Esophagus muscularis mucosa (tissue), 4 donors: ENCODE measurements around the gene IGDCC3.

Experiments used
- EP300 ChIP-seq: sonication (generic); formaldehyde crosslinking; IDR thresholded peaks from one replicate; pipeline ENCODE4 v1.6.1; 2017; ENCODE audit warnings: antibody characterized with exemption
- POLR2A ChIP-seq: fragments of 450-650 bp; IDR thresholded peaks from one replicate; pipeline ENCODE4 v1.6.1; 2017; ENCODE audit warnings: antibody characterized with exemption, moderate library complexity, mild to moderate bottlenecking, low read depth
- POLR2AphosphoS5 ChIP-seq, 2 donors: sonication (generic); formaldehyde crosslinking; IDR thresholded peaks; one replicate each; pipeline ENCODE4 v1.6.1; 2017; ENCODE audit warnings: antibody characterized with exemption in 2 of 2
- TF ChIP-seq, protein P1 (sequence below), 3 experiments: fragments of 200-600 bp in 2 of 3; fragments of 450-650 bp in 1 of 3; sonication (generic) in 2 of 3; IDR thresholded peaks; one replicate each; pipeline ENCODE4 v1.5.1; 2017 to 2019; ENCODE audit warnings: antibody characterized with exemption in 3 of 3, mild to moderate bottlenecking in 2 of 3, moderate library complexity in 1 of 3

DNA sequence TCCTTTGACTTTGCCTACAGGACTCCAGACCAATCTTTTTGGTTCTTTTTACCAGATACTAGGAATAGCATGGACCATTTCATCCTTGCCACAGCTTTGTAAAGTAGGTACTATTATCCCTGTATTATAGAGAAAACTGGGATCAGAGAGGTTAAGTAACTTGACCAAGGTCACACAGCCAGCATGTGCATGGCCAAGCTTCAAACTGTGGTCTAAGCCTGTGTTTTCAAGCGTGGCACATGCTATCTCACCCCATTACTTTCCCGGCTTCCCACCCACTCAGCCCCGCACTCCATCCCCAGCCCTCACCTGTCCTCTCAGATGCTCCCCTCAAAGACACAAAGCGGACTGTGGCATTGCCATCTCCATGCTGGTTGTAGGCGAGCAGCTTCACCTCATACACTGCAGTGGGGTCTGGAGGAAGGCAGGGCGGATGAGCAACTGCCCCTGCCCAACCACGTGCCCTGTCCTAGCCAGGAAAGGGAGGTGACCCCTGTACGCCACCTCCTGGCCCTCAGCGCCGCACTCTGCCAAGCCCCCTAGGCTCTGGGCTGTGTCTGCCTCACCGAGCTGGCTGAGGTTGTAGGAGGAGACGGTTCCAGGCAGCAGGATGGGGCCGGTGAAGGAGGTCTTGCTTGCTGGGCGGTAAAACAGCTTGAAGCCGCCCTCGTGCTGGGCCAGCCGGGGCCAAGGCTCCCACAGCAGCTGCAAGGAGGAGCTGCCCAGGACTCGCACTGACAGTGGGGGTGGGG lies 47.6 kb downstream of the IGDCC3 start:
- TF ChIP-seq, protein P1, sequence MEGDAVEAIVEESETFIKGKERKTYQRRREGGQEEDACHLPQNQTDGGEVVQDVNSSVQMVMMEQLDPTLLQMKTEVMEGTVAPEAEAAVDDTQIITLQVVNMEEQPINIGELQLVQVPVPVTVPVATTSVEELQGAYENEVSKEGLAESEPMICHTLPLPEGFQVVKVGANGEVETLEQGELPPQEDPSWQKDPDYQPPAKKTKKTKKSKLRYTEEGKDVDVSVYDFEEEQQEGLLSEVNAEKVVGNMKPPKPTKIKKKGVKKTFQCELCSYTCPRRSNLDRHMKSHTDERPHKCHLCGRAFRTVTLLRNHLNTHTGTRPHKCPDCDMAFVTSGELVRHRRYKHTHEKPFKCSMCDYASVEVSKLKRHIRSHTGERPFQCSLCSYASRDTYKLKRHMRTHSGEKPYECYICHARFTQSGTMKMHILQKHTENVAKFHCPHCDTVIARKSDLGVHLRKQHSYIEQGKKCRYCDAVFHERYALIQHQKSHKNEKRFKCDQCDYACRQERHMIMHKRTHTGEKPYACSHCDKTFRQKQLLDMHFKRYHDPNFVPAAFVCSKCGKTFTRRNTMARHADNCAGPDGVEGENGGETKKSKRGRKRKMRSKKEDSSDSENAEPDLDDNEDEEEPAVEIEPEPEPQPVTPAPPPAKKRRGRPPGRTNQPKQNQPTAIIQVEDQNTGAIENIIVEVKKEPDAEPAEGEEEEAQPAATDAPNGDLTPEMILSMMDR (IDR thresholded peaks at IDR 0.05) = no peak
- TF ChIP-seq POLR2A (no peak), POLR2AphosphoS5 (IDR thresholded peaks at IDR 0.05) (no peak), EP300 (no peak)
